ENCODE results near the gene PKD1L1. TPM values are rescaled to one million over a fixed set of nuclear protein-coding genes. Genes with fewer than 3 reads are reported as not detected.

The PKD1L1 gene
- polyA plus RNA-seq, 1 donor from 2014 or later, result 2.0 TPM

DNA sequence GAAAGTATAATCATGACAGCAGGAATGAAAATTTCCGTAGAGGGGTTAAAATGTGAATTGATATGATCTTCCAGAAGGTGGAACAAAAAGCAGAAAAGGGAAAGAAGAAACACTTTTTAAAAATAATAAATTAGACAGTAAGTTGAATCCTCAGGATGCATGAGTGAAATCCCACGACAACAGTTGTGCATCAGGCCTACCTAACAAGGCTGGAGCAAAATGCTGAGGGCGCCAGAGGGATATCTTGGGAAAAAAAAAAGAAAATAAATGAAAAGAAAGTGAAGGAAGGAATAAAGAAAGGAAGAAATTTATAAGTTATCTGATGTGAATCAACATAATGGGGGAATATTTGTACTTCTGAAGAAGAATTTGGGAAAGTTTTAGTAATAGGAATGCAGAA, 44.2 kb upstream of the PKD1L1 start:
- H3K4me2 ChIP-seq (ENCODE audit: low read length), result no peak overlapping the region
- H4K20me1 ChIP-seq (ENCODE audit: insufficient read depth), result no peaks in the 10 kb centered on the region
- H3K9me3 ChIP-seq (ENCODE audit: low read length), result no peaks in the 10 kb centered on the region
- no peak overlapping the region for H2AFZ ChIP-seq (ENCODE audit: low read depth, low read length)
- H3K36me3 ChIP-seq (ENCODE audit: insufficient read depth, low read length), result no peaks in the 10 kb centered on the region
- no peaks in the 10 kb centered on the region for H3K27me3 ChIP-seq (ENCODE audit: insufficient read depth, low read depth, low read length)
- H3K9ac ChIP-seq (ENCODE audit: low read length), result no peak overlapping the region
- TF ChIP-seq TAF1 (IDR thresholded peaks at IDR 0.05; ENCODE audit: low read depth) (no peak), EP300 (conservative IDR thresholded peaks at IDR 0.05; ENCODE audit: poor library complexity, severe bottlenecking) (no peak), RAD21 (conservative IDR thresholded peaks at IDR 0.05) (no peak), MXI1 (conservative IDR thresholded peaks at IDR 0.05; ENCODE audit: poor library complexity, severe bottlenecking) (no peak), EZH2 (IDR thresholded peaks at IDR 0.05; ENCODE audit: borderline replicate concordance, insufficient read depth, low read length, poor library complexity, severe bottlenecking) (no peak), SMC3 (conservative IDR thresholded peaks at IDR 0.05; ENCODE audit: poor library complexity) (no peak), POLR2AphosphoS5 (IDR thresholded peaks at IDR 0.05) (no peak)
- TF ChIP-seq, protein P1, sequence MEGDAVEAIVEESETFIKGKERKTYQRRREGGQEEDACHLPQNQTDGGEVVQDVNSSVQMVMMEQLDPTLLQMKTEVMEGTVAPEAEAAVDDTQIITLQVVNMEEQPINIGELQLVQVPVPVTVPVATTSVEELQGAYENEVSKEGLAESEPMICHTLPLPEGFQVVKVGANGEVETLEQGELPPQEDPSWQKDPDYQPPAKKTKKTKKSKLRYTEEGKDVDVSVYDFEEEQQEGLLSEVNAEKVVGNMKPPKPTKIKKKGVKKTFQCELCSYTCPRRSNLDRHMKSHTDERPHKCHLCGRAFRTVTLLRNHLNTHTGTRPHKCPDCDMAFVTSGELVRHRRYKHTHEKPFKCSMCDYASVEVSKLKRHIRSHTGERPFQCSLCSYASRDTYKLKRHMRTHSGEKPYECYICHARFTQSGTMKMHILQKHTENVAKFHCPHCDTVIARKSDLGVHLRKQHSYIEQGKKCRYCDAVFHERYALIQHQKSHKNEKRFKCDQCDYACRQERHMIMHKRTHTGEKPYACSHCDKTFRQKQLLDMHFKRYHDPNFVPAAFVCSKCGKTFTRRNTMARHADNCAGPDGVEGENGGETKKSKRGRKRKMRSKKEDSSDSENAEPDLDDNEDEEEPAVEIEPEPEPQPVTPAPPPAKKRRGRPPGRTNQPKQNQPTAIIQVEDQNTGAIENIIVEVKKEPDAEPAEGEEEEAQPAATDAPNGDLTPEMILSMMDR (IDR thresholded peaks at IDR 0.05; ENCODE audit: poor library complexity, severe bottlenecking), result no peak
- TF ChIP-seq, protein P2, sequence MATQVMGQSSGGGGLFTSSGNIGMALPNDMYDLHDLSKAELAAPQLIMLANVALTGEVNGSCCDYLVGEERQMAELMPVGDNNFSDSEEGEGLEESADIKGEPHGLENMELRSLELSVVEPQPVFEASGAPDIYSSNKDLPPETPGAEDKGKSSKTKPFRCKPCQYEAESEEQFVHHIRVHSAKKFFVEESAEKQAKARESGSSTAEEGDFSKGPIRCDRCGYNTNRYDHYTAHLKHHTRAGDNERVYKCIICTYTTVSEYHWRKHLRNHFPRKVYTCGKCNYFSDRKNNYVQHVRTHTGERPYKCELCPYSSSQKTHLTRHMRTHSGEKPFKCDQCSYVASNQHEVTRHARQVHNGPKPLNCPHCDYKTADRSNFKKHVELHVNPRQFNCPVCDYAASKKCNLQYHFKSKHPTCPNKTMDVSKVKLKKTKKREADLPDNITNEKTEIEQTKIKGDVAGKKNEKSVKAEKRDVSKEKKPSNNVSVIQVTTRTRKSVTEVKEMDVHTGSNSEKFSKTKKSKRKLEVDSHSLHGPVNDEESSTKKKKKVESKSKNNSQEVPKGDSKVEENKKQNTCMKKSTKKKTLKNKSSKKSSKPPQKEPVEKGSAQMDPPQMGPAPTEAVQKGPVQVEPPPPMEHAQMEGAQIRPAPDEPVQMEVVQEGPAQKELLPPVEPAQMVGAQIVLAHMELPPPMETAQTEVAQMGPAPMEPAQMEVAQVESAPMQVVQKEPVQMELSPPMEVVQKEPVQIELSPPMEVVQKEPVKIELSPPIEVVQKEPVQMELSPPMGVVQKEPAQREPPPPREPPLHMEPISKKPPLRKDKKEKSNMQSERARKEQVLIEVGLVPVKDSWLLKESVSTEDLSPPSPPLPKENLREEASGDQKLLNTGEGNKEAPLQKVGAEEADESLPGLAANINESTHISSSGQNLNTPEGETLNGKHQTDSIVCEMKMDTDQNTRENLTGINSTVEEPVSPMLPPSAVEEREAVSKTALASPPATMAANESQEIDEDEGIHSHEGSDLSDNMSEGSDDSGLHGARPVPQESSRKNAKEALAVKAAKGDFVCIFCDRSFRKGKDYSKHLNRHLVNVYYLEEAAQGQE (IDR thresholded peaks at IDR 0.05; ENCODE audit: borderline replicate concordance), result no peak
- H3F3A ChIP-seq (ENCODE audit: insufficient read depth, low read length, poor library complexity, severe bottlenecking), result no peaks in the 10 kb centered on the region
- no peaks in the 10 kb centered on the region for H3K9me2 ChIP-seq (ENCODE audit: insufficient read depth, low read length)
- H3K27ac ChIP-seq (ENCODE audit: low read length), result no peak overlapping the region
- no peaks in the 10 kb centered on the region for H3K79me2 ChIP-seq (replicated peaks; ENCODE audit: insufficient read depth, low read length)
- no peak overlapping the region for H3K4me3 ChIP-seq (ENCODE audit: low read length)

DNA sequence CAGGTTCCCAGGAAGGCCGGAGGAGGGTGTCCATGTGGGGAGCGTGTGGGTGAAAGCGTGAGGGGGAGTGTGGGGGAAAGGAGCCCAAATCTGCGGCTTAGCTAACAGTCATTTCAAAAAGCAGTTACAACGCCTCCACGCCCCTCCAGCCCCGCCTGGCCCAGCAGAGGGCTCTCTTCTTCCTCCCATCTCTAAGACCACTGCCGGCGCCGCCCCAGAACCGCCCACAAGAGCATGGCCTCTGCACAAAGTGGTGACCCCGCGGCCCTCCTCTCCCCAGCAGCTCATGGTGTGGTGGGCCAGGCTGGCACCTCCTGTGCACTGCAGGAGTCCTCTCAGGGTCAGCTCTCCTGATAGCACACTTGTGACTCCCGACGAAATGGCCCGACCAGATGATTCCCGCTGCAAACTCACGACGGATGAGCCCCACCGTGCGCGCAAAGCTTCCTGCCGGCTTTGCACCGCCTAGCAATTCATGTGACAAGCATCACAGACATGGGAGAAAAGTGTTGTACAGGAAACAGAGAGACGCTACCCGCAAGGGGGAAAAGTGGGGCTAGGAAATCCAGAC, 43.6 kb upstream of the PKD1L1 start:
- H3K27ac ChIP-seq (ENCODE audit: low read length), result no peak overlapping the region
- no peaks in the 10 kb centered on the region for H3K9me2 ChIP-seq (ENCODE audit: insufficient read depth, low read length)
- H3K4me3 ChIP-seq (ENCODE audit: low read length), result peak overlapping the region; percentile 28
- H2AFZ ChIP-seq (ENCODE audit: low read depth, low read length), result no peak overlapping the region
- no peak overlapping the region for H3K9ac ChIP-seq (ENCODE audit: low read length)
- no peak overlapping the region for H3K4me2 ChIP-seq (ENCODE audit: low read length)
- no peaks in the 10 kb centered on the region for H4K20me1 ChIP-seq (ENCODE audit: insufficient read depth)
- H3F3A ChIP-seq (ENCODE audit: insufficient read depth, low read length, poor library complexity, severe bottlenecking), result no peaks in the 10 kb centered on the region
- TF ChIP-seq POLR2AphosphoS5 (IDR thresholded peaks at IDR 0.05) (no peak), SMC3 (conservative IDR thresholded peaks at IDR 0.05; ENCODE audit: poor library complexity) (no peak)
- H3K27me3 ChIP-seq (ENCODE audit: insufficient read depth, low read depth, low read length), result no peaks in the 10 kb centered on the region
- H3K36me3 ChIP-seq (ENCODE audit: insufficient read depth, low read length), result no peaks in the 10 kb centered on the region
- H3K9me3 ChIP-seq (ENCODE audit: low read length), result no peaks in the 10 kb centered on the region
- H3K79me2 ChIP-seq (replicated peaks; ENCODE audit: insufficient read depth, low read length), result no peaks in the 10 kb centered on the region

All from neural cell (in vitro differentiated cells).